GM21723 (cell line): ENCODE measurements around the gene HEATR1.

Source experiments
- ATAC-seq: cut with Tn5 transposase; IDR thresholded peaks from one replicate; pipeline ENCODE4 v1.9.1; 2021; ENCODE audit warnings: mild to moderate bottlenecking, moderate library complexity; ENCODE audit not compliant: unreplicated experiment

The HEATR1 gene

DNA sequence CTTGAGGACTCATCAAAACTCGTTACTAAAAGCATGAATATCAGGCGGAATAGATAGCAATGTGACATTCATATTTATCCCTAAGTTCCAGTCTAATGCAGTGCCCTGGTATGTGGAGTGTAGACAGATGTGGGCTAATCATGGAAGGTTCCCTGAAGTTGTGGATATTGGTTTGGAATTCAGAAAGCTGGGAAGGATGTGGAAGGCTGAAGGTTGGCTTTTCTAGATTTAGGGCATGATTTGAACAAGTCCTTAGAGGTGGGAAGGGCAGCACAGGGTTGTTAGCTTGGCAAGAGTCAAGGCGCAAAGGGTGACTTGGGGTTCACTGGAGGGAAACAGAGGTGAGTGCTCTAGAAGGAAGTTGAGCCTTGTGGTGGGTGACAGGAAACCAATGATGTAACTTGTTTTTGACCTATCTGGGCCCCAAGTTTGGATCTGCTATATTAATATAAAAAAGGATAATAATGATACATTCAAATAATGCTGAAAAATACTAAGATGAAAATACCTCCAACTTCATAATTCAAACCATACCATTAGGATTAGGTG, 58.6 kb downstream of the HEATR1 start:
- no peak for ATAC-seq

DNA sequence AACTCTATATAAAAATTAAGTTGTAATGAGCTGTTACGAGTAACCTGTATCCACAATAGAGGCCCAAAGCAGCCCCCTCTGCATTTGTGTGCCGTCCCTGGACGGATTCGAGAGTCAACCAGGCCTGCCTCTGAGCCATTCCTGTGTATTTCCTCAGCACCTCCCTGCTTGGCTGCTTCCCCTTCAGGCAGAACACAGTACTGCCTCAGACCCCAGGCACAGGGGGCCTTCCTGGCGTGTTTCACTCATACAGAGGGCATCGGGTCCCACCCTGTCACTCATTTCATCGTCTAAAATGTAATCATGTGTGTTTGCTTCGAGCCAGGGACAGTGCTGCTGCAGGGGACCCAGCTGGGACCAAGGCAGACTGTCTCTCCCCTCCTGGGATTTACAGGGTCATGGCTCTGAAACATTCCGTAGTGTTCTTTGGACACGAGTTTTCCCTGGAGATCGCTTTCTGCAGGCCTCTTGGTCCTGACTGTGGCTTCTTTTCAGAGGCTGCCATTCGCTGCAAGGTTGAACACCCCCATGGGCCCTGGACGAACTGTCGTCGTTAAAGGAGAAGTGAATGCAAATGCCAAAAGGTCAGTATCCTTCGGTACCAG, 61.1 kb downstream of the HEATR1 start:
- no peak for ATAC-seq

GRCh38 chr1:236541710-236542109, 62.6 kb downstream of the HEATR1 start:
- ATAC-seq, result no peak

DNA sequence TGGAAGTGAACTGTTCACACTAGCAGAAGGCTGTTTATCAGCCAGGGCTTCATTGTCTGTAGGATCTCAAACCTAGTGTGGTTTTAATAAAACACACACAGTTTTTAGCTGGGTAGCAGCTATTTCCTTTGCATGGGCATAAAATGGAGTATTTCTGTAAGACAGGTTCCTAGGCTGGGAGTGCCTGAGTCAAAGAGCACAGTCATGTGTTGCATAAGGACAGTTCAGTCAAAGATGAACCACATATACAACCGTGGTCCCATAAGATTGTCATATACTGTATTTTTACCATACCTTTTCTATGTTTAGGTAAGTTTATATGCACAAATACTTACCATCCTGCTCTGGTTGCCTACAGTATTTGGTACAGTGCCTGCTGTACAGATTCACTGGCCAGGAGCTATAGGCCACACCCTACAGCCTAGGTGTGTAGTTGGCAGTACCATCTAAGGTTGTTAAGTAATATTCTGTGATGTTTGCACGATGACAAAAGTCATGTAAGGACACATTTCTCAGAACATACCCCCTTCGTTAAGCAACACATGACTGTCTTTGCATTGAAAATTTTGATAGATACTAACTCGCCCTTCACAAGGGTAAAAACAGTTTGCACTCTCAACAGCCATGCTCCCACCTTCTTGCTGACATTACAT, 63.4 kb downstream of the HEATR1 start:
- ATAC-seq, result no peak

GRCh38 chr1:236536540-236536939, 67.8 kb downstream of the HEATR1 start:
- no peak for ATAC-seq

- ATAC-seq, result no peak
These were observed 68.6 kb downstream of the HEATR1 start for GRCh38 chr1:236535662-236536161.

DNA sequence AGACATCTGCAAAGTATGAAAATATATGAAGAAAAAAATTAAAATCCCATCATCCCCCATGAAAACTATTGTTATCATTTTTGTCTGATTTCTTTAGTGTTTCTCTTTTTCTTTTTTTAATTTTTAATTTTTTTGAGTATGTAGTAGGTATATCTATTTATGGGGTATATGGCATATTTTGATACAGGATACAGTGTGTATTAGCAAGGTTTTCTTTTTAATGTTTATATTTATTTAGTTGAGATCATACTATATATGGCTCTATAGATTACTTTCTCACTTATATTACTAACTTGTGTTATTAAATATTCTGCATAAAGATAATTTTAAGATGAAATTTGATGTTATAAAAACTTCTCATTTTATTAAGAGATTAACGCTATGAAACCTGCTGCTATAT, 69.1 kb downstream of the HEATR1 start:
- ATAC-seq, result no peak

DNA sequence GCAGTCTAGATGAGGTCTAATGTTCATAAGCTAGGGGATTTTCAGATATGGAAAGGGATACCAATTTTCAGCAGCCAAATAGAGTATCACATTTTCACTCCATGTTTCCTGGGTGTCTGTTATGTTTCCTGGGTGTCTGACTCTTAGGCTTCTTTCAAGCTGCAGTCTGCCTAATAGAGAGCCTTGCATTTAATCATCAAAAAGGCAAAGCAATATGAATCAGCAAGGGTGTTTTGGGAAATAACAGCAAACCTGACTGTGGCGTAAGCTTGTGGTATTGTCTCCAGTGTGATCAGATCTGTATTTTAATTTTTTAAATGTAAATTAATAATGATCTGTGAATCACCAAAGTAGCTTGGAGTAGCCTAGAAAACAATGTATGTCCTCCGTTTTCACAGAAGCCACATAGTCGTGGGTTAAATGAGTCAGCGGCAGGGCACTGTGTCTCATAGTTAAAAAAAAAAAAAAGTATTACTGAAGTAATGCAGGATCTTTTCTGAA, 70.1 kb downstream of the HEATR1 start:
- ATAC-seq, result no peak

GRCh38 chr1:236532850-236533249, 71.5 kb downstream of the HEATR1 start:
- no peak for ATAC-seq

- ATAC-seq, result no peak
These were observed 73.4 kb downstream of the HEATR1 start for GRCh38 chr1:236530959-236531358.

GRCh38 chr1:236530286-236530685, 74.0 kb downstream of the HEATR1 start:
- no peak for ATAC-seq

DNA sequence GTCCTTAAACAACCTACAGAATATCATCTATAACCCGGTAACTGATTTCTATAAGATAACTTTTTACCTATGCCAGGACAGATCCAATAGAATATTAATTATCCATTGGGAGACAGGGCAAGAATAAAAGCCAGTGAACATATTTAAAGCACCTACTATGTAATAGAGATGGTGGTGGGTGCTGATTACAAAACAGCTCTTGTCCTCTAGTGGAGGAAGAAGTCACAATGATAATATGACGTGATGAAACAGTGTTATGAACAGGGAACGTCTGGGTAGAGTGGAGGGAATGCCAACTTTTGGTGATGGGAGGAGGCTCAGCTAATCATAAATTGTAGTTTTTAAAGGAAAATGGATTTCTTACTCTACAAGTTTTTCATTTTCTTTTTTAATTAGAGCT, 78.2 kb downstream of the HEATR1 start:
- no peak for ATAC-seq

DNA sequence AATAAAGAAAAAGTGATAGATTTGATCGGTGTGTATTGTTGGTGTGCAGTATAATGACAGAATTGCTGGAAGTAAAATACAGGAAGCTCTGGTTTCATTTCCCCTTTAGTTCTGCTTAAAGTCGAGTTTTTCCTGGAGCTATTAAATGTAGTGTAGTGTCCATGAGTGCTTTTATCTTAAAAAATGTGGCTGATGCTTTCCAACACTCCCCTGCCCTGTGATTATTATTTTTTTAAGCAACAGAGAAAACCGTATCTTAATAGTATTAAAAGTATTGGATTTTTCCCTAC, 79.5 kb downstream of the HEATR1 start:
- ATAC-seq, result peak; percentile 11

DNA sequence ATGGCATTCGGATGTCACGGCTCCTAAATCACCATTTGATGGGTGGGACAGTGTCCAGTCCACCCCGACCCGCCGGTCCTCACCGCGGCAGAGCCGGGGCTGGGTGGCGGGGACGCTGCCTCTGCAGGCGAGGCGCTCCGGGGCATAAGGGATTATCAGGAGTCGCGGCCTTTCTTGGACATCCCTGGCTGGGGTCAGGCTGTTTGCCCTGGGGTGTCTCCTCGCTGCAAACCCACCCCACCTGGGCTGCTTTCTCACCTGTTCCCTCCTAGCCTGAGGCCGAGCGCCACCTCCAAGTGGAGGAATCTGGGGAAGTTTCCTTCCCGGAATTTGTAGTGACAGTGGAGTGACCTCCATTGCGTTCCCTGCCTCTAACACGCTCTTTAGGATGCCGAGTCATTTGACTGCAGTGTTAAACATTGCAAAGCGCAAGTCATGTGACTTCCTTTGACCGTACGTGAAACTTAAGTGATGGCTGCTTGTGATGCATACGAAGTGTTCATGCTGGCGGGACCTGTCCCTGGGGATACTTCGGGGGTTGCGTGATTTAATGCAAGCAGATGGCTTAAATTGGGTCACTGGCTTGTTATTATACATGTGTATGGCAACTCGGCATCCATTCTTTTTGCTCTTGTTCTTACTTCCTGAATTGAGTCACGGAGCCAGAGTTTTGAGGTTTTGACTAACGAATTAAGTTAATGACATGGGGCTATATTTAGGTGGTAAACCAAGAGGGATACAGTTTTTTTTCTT, 80.0 kb downstream of the HEATR1 start:
- peak; percentile 90 for ATAC-seq

DNA sequence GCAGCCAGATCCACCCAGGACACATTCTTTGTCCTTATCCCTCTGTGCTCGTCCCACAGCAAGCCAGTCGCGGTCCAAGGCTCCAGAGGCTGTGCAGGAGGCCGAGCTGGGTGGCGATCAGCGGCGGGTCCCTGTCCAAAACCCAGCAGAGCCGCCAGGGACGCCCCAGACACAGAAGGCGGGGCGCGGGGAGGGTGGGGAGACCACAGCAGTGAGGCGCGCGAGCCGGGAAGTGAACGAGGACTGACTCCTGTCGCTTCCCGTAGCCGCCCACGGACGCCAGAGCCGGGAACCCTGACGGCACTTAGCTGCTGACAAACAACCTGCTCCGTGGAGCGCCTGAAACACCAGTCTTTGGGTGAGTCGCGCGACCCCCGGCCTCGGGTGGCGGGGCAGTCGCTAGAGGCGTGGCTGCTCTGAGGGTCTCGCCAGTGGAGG, 80.6 kb downstream of the HEATR1 start, which contains the start of gene LGALS8:
TSS of gene LGALS8 (plus strand) at position 279 of the 438 bp plus-strand sequence. CDS start 2,089 bp downstream, outside the sequence.
- peak; percentile 68 for ATAC-seq

DNA sequence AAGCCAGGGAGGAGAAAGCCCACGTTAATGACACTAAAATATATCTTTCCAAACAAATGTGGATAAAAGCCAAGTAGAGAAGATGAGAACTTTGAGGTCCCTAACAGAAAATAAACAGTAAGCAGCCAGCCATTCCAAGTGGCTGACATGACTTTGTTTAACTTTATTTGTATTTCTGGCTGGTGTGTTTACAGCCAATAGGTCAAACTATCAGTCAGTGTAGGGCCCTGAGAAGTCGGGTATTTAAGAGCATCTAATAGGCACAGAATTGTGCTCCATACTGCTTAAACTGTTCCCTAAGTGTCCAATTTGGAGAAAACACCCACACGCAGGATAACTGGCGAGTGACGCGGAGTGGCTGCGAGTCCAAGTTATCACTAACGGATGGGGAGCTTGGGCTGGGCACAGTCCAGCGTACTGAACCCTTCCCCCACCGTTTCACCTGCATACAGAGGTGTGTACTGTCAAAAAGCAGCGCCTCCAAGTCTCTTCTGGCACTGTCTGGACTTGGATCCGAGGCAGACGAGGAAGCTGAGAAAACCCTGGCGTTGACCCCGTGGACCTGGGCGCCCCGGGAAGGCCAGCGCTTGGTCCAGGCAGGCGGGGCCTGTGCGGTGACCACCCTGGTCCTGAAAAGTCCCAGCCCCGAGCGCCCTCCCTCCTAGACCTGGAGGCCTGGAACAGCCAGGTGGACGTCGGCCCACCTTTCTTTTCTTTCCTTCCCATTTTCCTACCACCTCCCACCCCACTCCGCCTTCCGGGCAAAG, 81.2 kb downstream of the HEATR1 start:
- peak; percentile 17 for ATAC-seq

DNA sequence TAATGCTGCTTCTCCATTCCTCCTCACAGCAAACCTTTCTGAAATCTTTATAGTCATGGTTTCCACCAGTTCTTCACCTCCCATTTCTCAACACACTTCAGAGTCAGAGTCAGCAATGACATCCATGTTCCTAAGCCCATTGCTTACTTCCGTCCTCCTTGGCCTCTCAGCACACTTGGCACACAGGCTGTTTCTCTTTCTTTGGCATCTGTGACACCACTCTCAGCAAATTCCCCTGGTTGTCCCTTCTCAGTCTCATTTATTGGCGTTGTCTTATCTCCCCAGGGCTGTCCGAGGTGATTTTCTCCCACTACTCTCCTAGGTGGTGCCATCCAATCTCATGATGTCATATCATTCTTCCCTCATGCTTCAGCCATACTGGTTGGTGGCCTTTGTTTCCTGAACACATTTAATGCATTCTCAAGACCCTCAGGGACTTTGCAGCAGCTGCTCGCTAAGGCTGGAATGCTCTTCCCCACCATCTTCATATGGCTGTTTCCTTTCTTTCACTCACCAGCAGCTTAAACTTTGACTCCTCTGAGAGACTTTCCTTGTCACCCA, 83.8 kb downstream of the HEATR1 start:
- no peak for ATAC-seq

- ATAC-seq, result no peak
These were observed 86.0 kb downstream of the HEATR1 start for GRCh38 chr1:236518322-236518721.

DNA sequence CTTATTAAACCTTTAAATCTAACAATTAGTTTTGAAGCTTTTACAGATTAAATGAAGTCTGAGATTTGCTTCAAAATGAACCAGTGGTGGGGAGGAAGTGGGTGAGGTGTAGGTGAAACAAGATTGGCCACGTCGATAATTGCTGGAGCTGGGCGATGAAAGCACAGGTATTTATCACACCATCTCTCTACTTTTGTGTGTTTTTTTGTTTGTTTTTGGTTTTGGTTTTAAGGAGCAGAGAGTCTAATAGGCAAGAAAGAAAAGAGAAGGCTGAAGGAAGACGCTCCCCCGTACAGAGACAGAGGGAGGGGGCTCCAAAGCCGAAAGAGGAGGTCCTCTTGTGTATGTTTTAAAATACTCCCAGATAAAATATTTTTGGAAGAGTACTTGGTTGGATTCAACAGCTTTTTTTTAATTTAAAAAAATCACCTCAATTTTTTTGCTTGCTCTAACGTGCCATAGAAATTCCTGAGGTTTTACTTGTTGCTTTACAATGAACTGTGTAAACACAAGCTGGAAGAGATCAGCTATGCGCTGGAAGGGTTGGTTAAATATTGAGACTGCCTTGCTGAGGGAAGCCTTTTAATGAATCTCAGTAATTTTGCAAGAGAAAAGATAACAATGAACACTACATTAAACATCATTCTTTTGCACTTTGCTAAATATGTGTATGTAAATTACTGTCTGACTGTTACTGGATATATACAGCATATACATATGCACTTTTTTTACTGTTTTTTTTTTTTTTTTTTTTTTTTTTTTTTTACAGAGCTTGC, 87.2 kb downstream of the HEATR1 start:
- ATAC-seq, result no peak
